Stomach (tissue), 9 donors: ENCODE measurements around the gene A4GALT. TPM values are rescaled to one million over a fixed set of nuclear protein-coding genes. Genes with fewer than 3 reads are reported as not detected.

Experiments
- DNase-seq, 2 donors: peaks; one replicate each; pipeline versions ENCODE4 v3.0.0 to v3.0.0-alpha.2; 2013 to 2019
- H3K27ac ChIP-seq, 5 donors: fragments of 200-600 bp in 4 of 5; sonication (generic) in 4 of 5; one replicate each; pipeline ENCODE4 v1.5.1; 2013 to 2019; ENCODE audit warnings: mild to moderate bottlenecking in 1 of 5, moderate library complexity in 1 of 5
- H3K27me3 ChIP-seq, 3 donors: fragments of 200-600 bp; sonication (generic); one replicate each; pipeline ENCODE4 v1.5.1; 2017 to 2019; ENCODE audit warnings: mixed run types in 1 of 3
- H3K36me3 ChIP-seq, 4 donors: fragments of 200-600 bp; sonication (generic); 1 replicate in 3 of 4; 2 replicates in 1 of 4; pipeline ENCODE4 v1.5.1; 2016 to 2019
- H3K4me1 ChIP-seq, 4 donors: fragments of 200-600 bp; sonication (generic); one replicate each; pipeline ENCODE4 v1.5.1; 2016 to 2019
- H3K4me3 ChIP-seq, 4 donors: fragments of 200-600 bp; sonication (generic) in 3 of 4; one replicate each; pipeline ENCODE4 v1.5.1; 2016 to 2019; ENCODE audit warnings: mild to moderate bottlenecking in 1 of 4
- H3K9me3 ChIP-seq, 4 donors: fragments of 200-600 bp; sonication (generic); one replicate each; pipeline ENCODE4 v1.5.1; 2016 to 2019
- EP300 ChIP-seq: sonication (generic); formaldehyde crosslinking; IDR thresholded peaks from one replicate; pipeline ENCODE4 v1.6.1; 2017; ENCODE audit warnings: antibody characterized with exemption
- POLR2A ChIP-seq, 4 donors: fragments of 450-650 bp; IDR thresholded peaks; one replicate each; pipeline ENCODE4 v1.6.1; 2016; ENCODE audit warnings: antibody characterized with exemption in 4 of 4, control low read depth in 2 of 4, mild to moderate bottlenecking in 1 of 4, moderate library complexity in 1 of 4
- POLR2AphosphoS5 ChIP-seq, 3 donors: sonication (generic); formaldehyde crosslinking; IDR thresholded peaks; one replicate each; pipeline ENCODE4 v1.6.1; 2016; ENCODE audit warnings: antibody characterized with exemption in 3 of 3
- WGBS, 5 donors: extraction: QIAGEN DNeasy Blood & Tissue Kit in 3 of 5; methylation state at CpG; one replicate each; pipeline versions ENCODE4 v1.1.5 to v1.1.7; 2013 to 2018; 5-methylcytosine and 5-hydroxymethylcytosine counted together
- intact Hi-C: fragments of 100-400 bp; cut with DNase I; formaldehyde crosslinking; loops from one replicate; pipeline ENCODE4 v1.15.1; 2023; ENCODE audit warnings: low total_unique reads
- polyA plus RNA-seq, 3 donors: library from polyadenylated mRNA; stranded (reverse); fragments of 200-250 nt; gene quantifications; one replicate each; pipeline ENCODE4 v1.2.3, GENCODE V29; 2013
- total RNA-seq, 5 donors: library from RNA; depleted of rRNA; stranded (reverse); fragments of >200 nt; gene quantifications; one replicate each; pipeline versions ENCODE4 v1.1.0 to v1.2.3, GENCODE V29; 2014 to 2016
- TF ChIP-seq, protein P1 (sequence below), 7 experiments: fragments of 450-650 bp in 4 of 7; fragments of 200-600 bp in 3 of 7; sonication (generic) in 3 of 7; IDR thresholded peaks; one replicate each; pipeline ENCODE4 v1.5.1; 2016 to 2019; ENCODE audit warnings: antibody characterized with exemption in 7 of 7, control low read depth in 2 of 7, mild to moderate bottlenecking in 1 of 7
- donor health status: healthy with polysubstance abuse.
- donor health status: Bipolar disorder and iron deficiency.
- donor health status: healthy.

A4GALT gene
- total and polyA plus RNA-seq, 8 donors = 3.2 to 59.4 (median 17.6) TPM

DNA sequence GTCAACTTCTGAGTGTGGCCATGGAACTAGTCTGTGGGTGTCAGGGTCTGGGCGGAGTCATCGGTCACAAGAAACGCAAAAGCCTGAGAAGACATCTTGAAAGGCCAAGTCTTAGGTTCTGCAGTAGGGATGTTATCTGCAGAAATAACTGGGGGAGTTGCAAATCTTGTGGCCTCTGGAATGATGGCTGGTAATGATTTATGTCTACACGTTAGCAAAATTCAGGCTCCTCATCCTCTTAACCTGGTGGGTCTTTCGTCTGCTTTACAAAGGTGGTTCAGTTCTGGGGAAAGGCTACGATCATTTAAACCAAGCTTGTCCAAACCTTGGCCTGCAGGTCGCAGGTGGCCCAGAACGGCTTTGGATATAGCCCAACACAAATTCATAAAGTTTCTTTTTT, 64.1 kb downstream of the A4GALT start:
- peaks cover 0 to 17% (median 8%) of the 10 kb centered on the region in 4 donors for H3K4me1 ChIP-seq
- no peak overlapping the region for H3K27ac ChIP-seq
- no peaks in the 10 kb centered on the region for H3K9me3 ChIP-seq
- WGBS, 5 donors = 92 to 97% (median 95%) methylated on average over 8 of the region's 8 CpGs
- no peak for DNase-seq
- H3K36me3 ChIP-seq = no peaks in the 10 kb centered on the region
- H3K27me3 ChIP-seq = no peaks in the 10 kb centered on the region
- no peak overlapping the region for H3K4me3 ChIP-seq
- intact Hi-C loops = no loop called here
- TF ChIP-seq, protein P1, sequence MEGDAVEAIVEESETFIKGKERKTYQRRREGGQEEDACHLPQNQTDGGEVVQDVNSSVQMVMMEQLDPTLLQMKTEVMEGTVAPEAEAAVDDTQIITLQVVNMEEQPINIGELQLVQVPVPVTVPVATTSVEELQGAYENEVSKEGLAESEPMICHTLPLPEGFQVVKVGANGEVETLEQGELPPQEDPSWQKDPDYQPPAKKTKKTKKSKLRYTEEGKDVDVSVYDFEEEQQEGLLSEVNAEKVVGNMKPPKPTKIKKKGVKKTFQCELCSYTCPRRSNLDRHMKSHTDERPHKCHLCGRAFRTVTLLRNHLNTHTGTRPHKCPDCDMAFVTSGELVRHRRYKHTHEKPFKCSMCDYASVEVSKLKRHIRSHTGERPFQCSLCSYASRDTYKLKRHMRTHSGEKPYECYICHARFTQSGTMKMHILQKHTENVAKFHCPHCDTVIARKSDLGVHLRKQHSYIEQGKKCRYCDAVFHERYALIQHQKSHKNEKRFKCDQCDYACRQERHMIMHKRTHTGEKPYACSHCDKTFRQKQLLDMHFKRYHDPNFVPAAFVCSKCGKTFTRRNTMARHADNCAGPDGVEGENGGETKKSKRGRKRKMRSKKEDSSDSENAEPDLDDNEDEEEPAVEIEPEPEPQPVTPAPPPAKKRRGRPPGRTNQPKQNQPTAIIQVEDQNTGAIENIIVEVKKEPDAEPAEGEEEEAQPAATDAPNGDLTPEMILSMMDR (IDR thresholded peaks at IDR 0.05) = no peak
- TF ChIP-seq EP300 (no peak), POLR2AphosphoS5 (IDR thresholded peaks at IDR 0.05) (no peak), POLR2A (IDR thresholded peaks at IDR 0.05) (no peak)

DNA sequence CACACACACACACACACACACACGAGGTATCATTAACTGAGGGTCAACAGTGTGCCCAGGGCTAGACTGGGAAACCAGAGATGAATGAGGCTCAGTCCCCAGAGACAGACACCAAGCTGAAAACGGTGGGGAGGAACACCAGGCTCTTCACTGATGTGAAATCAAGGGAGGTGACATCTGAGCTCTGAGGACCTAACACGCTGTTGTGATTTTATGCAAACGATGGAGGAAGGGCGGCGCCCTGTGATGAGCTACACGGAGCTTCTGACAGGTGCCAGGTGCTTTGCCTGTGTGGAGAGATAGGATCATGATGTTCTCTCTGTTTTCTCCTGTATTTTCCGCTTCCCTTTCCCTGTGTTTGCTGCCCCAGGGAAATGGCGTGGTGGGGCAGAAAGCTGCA, 65.0 kb downstream of the A4GALT start:
- TF ChIP-seq, protein P1 (IDR thresholded peaks at IDR 0.05) = no peak
- TF ChIP-seq POLR2A (IDR thresholded peaks at IDR 0.05) (no peak), POLR2AphosphoS5 (IDR thresholded peaks at IDR 0.05) (no peak), EP300 (no peak)
- no peak overlapping the region for H3K27ac ChIP-seq
- 62 to 82% (median 69%) methylated on average over 8 to 9 of the region's 9 CpGs for WGBS, 5 donors
- H3K4me3 ChIP-seq = no peak overlapping the region
- H3K9me3 ChIP-seq = no peaks in the 10 kb centered on the region
- no peaks in the 10 kb centered on the region for H3K27me3 ChIP-seq
- H3K36me3 ChIP-seq = no peaks in the 10 kb centered on the region
- peaks cover 0 to 14% (median 4%) of the 10 kb centered on the region in 4 donors for H3K4me1 ChIP-seq
- intact Hi-C loops = no loop called here
- DNase-seq = peak in 1 of 2 donors; percentile 26

DNA sequence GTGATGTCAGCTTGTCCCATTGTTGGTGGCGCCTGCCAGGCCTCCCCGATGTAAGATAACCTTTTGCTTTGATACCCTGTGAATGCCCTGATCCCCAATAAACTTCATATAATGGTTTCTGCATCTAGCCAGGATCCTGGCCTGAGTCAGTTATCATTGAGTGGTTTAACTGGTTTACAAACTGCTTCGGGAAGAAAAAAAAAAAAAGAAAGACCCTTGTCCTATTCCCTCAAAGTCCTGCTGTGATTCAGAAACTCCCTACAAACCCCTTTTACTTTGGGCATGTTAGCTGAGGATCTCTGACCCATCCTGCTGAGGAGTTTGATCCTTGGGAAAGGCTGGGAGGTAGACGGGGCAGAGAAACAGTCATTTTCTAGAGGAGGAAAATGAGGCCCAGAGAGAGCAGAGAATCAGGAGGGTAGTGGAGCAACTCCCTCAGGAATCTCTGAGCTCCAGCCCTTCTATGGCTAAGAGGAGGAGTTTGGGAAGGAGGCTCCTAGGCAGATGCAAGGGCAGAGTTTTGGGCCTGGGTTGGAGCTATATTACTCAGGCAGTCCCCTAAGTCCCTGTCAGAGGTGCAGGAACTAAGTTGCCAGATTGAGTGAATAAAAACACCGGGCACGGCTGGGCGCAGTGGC, 66.1 kb downstream of the A4GALT start:
- intact Hi-C loops = no loop called here
- whole genome bisulfite sequencing, 5 donors = 51 to 75% (median 67%) methylated on average over 7 of the region's 7 CpGs

DNA sequence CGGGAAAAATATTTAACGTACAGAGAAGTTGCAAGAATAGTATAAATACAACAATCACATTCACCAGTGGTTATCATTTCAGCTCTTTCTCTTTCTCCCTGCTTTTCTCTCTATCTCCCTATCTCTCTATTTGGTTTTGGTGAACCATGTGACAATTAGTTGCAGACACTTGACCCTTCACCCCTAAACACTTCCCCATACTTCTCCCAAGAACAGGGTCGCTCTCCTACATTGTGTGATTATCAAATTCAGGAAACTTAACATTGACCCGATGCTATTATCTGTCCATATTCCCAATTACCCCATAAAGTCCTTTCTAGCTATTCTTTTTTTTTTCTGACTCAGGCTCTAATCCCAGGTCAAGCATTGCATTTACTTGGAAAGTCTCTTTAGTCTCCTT, 66.7 kb downstream of the A4GALT start:
- intact Hi-C loops = no loop called here
- WGBS, 5 donors = 30 to 62% (median 43%) methylated on average over 4 of the region's 4 CpGs
- Histone ChIP-seq H3K4me1 (peaks cover 5 to 20% (median 9%) of the 10 kb centered on the region in 4 donors), H3K27me3 (no peaks in the 10 kb centered on the region), H3K27ac (no peak overlapping the region), H3K9me3 (no peaks in the 10 kb centered on the region), H3K4me3 (no peak overlapping the region), H3K36me3 (no peaks in the 10 kb centered on the region)
- no peak for DNase-seq
- TF ChIP-seq POLR2A (IDR thresholded peaks at IDR 0.05) (no peak), EP300 (no peak), POLR2AphosphoS5 (IDR thresholded peaks at IDR 0.05) (no peak)
- TF ChIP-seq, protein P1 (IDR thresholded peaks at IDR 0.05) = no peak

More for the DNA sequence above, 66.1 kb downstream of the A4GALT start:
- no peak for TF ChIP-seq POLR2A (IDR thresholded peaks at IDR 0.05)
- TF ChIP-seq, protein P1 (IDR thresholded peaks at IDR 0.05) = no peak
- no peak for TF ChIP-seq EP300
- TF ChIP-seq POLR2AphosphoS5 (IDR thresholded peaks at IDR 0.05) = no peak
- Histone ChIP-seq H3K4me3 (no peak overlapping the region), H3K4me1 (peaks cover 2 to 18% (median 8%) of the 10 kb centered on the region in 4 donors), H3K36me3 (no peaks in the 10 kb centered on the region), H3K9me3 (no peaks in the 10 kb centered on the region), H3K27me3 (no peaks in the 10 kb centered on the region), H3K27ac (peak overlapping the region in 3 of 5 donors; percentile 1 to 40 (median 9))
- peak in 1 of 2 donors; percentile 50 for DNase-seq
